GM23338 (cell line): ENCODE results near the gene SLC25A20. TPM values are rescaled to one million over a fixed set of nuclear protein-coding genes. Genes with fewer than 3 reads are reported as not detected.

Source experiments
- ATAC-seq: fragments of 200-7000 bp; cut with Tn5 transposase; 3 replicates; pipeline ENCODE4 v1.9.1; 2020
- DNase-seq: peaks from one replicate; pipeline ENCODE4 v3.0.0-alpha.2; 2015; ENCODE audit warnings: low spot score
- H2AFZ ChIP-seq: fragments of 200-600 bp; sonication (generic); 2 replicates; pipeline ENCODE4 v1.8.0; 2016; ENCODE audit warnings: antibody characterized with exemption, mild to moderate bottlenecking, moderate library complexity
- H3F3A ChIP-seq: fragments of 200-600 bp; sonication (generic); replicated peaks from 2 replicates; pipeline ENCODE4 v1.8.0; 2017; ENCODE audit warnings: antibody characterized with exemption, mixed run types, low read depth
- H3K27ac ChIP-seq: fragments of 200-600 bp; sonication (generic); 2 replicates; pipeline ENCODE4 v1.6.1; 2016; ENCODE audit warnings: low read depth
- H3K27me3 ChIP-seq: fragments of 200-600 bp; sonication (generic); 2 replicates; pipeline ENCODE4 v1.8.0; 2016; ENCODE audit warnings: mild to moderate bottlenecking, mixed run types, moderate library complexity; ENCODE audit not compliant: insufficient read depth
- H3K36me3 ChIP-seq: fragments of 200-600 bp; sonication (generic); 2 replicates; pipeline ENCODE4 v1.8.0; 2016; ENCODE audit warnings: mild to moderate bottlenecking; ENCODE audit not compliant: insufficient read depth
- H3K4me1 ChIP-seq: fragments of 200-600 bp; sonication (generic); 2 replicates; pipeline ENCODE4 v1.8.0; 2016; ENCODE audit warnings: mild to moderate bottlenecking, moderate library complexity; ENCODE audit not compliant: insufficient read depth
- H3K4me2 ChIP-seq: fragments of 200-600 bp; sonication (generic); 2 replicates; pipeline ENCODE4 v1.7.1; 2017; ENCODE audit warnings: mixed run types
- H3K4me3 ChIP-seq: fragments of 200-600 bp; sonication (generic); 2 replicates; pipeline ENCODE4 v1.6.1; 2016; ENCODE audit warnings: mixed run types
- H3K79me2 ChIP-seq: fragments of 200-600 bp; sonication (generic); replicated peaks from 2 replicates; pipeline ENCODE4 v1.8.0; 2017; ENCODE audit warnings: mild to moderate bottlenecking; ENCODE audit not compliant: insufficient read depth
- H3K9me2 ChIP-seq: fragments of 200-600 bp; sonication (generic); 2 replicates; pipeline ENCODE4 v1.8.0; 2017; ENCODE audit not compliant: insufficient read depth
- H4K20me1 ChIP-seq: fragments of 200-600 bp; sonication (generic); replicated peaks from 2 replicates; pipeline ENCODE4 v1.8.0; 2017; ENCODE audit warnings: mild to moderate bottlenecking; ENCODE audit not compliant: insufficient read depth
- H3K27ac Mint-ChIP-seq: 2 replicates; pipeline ENCODE4 v1.8.0; 2020; ENCODE audit warnings: inconsistent platforms, mild to moderate bottlenecking, moderate library complexity, mixed read lengths
- H3K27me3 Mint-ChIP-seq: 3 replicates; pipeline ENCODE4 v1.8.0; 2022; ENCODE audit warnings: low read depth, mild to moderate bottlenecking, moderate library complexity, mixed read lengths, inconsistent platforms; ENCODE audit not compliant: insufficient read depth, poor library complexity
- H3K36me3 Mint-ChIP-seq: 3 replicates; pipeline ENCODE4 v1.8.0; 2021; ENCODE audit warnings: low read depth, mild to moderate bottlenecking, inconsistent platforms, moderate library complexity, mixed read lengths
- H3K4me1 Mint-ChIP-seq: 3 replicates; pipeline ENCODE4 v1.8.0; 2020; ENCODE audit warnings: mild to moderate bottlenecking, inconsistent platforms, mixed read lengths
- H3K4me3 Mint-ChIP-seq: 3 replicates; pipeline ENCODE4 v1.8.0; 2021; ENCODE audit warnings: moderate library complexity, mild to moderate bottlenecking, inconsistent platforms, mixed read lengths
- H3K9me3 Mint-ChIP-seq: 3 replicates; pipeline ENCODE4 v1.8.0; 2020; ENCODE audit warnings: moderate library complexity, mild to moderate bottlenecking, inconsistent platforms, mixed read lengths
- CREB1 ChIP-seq: fragments of 250-450 bp; sonication (Bioruptor Pico); IDR thresholded peaks from 2 replicates; pipeline ENCODE4 v1.5.0; 2020; ENCODE audit warnings: low read depth, mild to moderate bottlenecking, moderate library complexity
- CTCF ChIP-seq, 2 experiments: fragments of 200-600 bp in 1 of 2; sonication (generic) in 1 of 2; conservative IDR thresholded peaks; 2 replicates each; pipeline versions ENCODE4 v1.5.1 to v1.6.1; 2016 to 2017; ENCODE audit warnings: antibody characterized with exemption in 2 of 2, low read depth in 2 of 2, mild to moderate bottlenecking in 2 of 2, moderate library complexity in 1 of 2
- EZH2 ChIP-seq: fragments of 200-600 bp; sonication (generic); IDR thresholded peaks from one replicate; pipeline ENCODE4 v1.8.0; 2017; ENCODE audit warnings: antibody characterized with exemption, mild to moderate bottlenecking, low read depth; ENCODE audit not compliant: unreplicated experiment
- EZH2phosphoT487 ChIP-seq: fragments of 200-600 bp; sonication (generic); IDR thresholded peaks from one replicate; pipeline ENCODE4 v1.8.1; 2018; ENCODE audit warnings: antibody characterized with exemption; ENCODE audit not compliant: unreplicated experiment
- JUNB ChIP-seq: IDR thresholded peaks from one replicate; pipeline ENCODE4 v1.6.1; 2016; ENCODE audit warnings: antibody characterized with exemption; ENCODE audit not compliant: unreplicated experiment
- NANOG ChIP-seq: IDR thresholded peaks from 2 replicates; pipeline ENCODE4 v1.6.1; 2016; ENCODE audit warnings: antibody characterized with exemption, borderline replicate concordance
- POLR2AphosphoS5 ChIP-seq: IDR thresholded peaks from 2 replicates; pipeline ENCODE4 v1.6.1; 2016; ENCODE audit warnings: antibody characterized with exemption, low read depth
- STAT1 ChIP-seq: IDR thresholded peaks from one replicate; pipeline ENCODE4 v1.6.1; 2016; ENCODE audit warnings: antibody characterized with exemption; ENCODE audit not compliant: unreplicated experiment
- ZNF114 ChIP-seq: fragments of 250-450 bp; sonication (Bioruptor Pico); IDR thresholded peaks from 2 replicates; pipeline ENCODE4 v1.5.0; 2020; ENCODE audit warnings: mild to moderate bottlenecking, moderate library complexity
- ZNF331 ChIP-seq: fragments of 250-450 bp; sonication (Bioruptor Pico); IDR thresholded peaks from 2 replicates; pipeline ENCODE4 v1.5.0; 2020; ENCODE audit warnings: low read depth, mild to moderate bottlenecking, moderate library complexity
- polyA plus RNA-seq: library from polyadenylated mRNA; unstranded; fragments of >200 nt; fragmentation: Nextera tagmentation; extraction: Ambion mirVana; gene quantifications from 2 replicates; pipeline ENCODE4 v1.2.1, GENCODE V29; 2016
- total RNA-seq: library from RNA; depleted of rRNA; stranded (reverse); fragments of >200 nt; shearing (Covaris generic); gene quantifications from 2 replicates; pipeline ENCODE4 v1.2.3, GENCODE V29; 2014
- TF ChIP-seq, protein P1 (sequence below): IDR thresholded peaks from one replicate; pipeline ENCODE4 v1.6.1; 2018; ENCODE audit warnings: antibody characterized with exemption; ENCODE audit not compliant: unreplicated experiment
- TF ChIP-seq, protein P2 (sequence below): fragments of 250-450 bp; sonication (Bioruptor Pico); IDR thresholded peaks from 2 replicates; pipeline ENCODE4 v1.5.0; 2020; ENCODE audit warnings: mild to moderate bottlenecking, moderate library complexity
- TF ChIP-seq, protein P3 (sequence below): IDR thresholded peaks from 2 replicates; pipeline ENCODE4 v1.6.1; 2016; ENCODE audit warnings: antibody characterized with exemption

SLC25A20 gene
- total and polyA plus RNA-seq, 2 experiments from 2014 or later, result 3.0 to 4.3 TPM

DNA sequence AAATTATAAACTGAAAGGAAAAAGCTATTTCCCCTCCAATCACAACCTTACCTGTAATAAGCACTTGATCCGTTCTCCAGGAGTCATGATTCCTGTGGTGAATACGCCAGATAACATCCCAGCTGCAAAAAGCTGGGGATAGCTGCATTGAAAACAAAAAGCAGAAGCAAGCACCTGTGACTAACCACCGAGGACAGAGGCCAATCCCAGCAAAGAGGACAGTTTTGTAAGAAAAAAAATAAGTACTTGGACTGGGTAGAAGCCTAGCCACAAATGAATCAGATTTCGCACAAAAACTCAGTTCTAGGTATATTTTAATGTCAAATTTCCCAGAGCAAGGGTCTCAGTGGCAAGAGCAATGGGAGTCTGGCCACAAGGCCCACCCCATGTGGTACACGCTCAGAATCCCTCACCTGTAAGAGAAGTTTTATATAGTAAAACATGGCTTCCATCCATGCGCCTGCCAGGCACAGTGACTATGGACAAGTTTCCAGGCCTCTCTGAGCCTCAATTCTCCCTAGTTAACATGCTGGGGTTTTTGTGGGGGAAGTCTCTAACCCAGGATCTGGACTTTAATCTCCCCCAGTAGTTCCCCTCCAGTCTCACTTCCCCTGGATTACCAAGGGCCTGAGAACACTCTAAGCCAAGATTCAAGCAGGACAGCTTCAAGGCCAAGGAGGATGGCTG, 19.2 kb downstream of the SLC25A20 start:
- H3K4me3 Mint-ChIP-seq, result no peak overlapping the region
- Histone ChIP-seq H4K20me1 (no peaks in the 10 kb centered on the region), H3K4me2 (no peak overlapping the region), H2AFZ (no peak overlapping the region), H3K79me2 (no peaks in the 10 kb centered on the region), H3K4me1 (no peaks in the 10 kb centered on the region), H3K4me3 (no peak overlapping the region), H3K27me3 (no peaks in the 10 kb centered on the region), H3K27ac (no peak overlapping the region), H3K36me3 (no peaks in the 10 kb centered on the region), H3F3A (no peaks in the 10 kb centered on the region), H3K9me2 (no peaks in the 10 kb centered on the region)
- H3K27me3 Mint-ChIP-seq, result peaks cover 4% of the 10 kb centered on the region
- H3K4me1 Mint-ChIP-seq, result no peaks in the 10 kb centered on the region
- no peak overlapping the region for H3K27ac Mint-ChIP-seq
- H3K9me3 Mint-ChIP-seq, result no peaks in the 10 kb centered on the region
- TF ChIP-seq JUNB (no peak), ZNF331 (no peak), CTCF (conservative IDR thresholded peaks at IDR 0.05; ENCODE audit: low read depth in 2 of 2) (no peak), ZNF114 (CRISPR knock-in tag) (no peak), EZH2 (no peak), CREB1 (CRISPR knock-in tag) (no peak), EZH2phosphoT487 (no peak), STAT1 (no peak), POLR2AphosphoS5 (no peak), NANOG (no peak)
- TF ChIP-seq, protein P1, sequence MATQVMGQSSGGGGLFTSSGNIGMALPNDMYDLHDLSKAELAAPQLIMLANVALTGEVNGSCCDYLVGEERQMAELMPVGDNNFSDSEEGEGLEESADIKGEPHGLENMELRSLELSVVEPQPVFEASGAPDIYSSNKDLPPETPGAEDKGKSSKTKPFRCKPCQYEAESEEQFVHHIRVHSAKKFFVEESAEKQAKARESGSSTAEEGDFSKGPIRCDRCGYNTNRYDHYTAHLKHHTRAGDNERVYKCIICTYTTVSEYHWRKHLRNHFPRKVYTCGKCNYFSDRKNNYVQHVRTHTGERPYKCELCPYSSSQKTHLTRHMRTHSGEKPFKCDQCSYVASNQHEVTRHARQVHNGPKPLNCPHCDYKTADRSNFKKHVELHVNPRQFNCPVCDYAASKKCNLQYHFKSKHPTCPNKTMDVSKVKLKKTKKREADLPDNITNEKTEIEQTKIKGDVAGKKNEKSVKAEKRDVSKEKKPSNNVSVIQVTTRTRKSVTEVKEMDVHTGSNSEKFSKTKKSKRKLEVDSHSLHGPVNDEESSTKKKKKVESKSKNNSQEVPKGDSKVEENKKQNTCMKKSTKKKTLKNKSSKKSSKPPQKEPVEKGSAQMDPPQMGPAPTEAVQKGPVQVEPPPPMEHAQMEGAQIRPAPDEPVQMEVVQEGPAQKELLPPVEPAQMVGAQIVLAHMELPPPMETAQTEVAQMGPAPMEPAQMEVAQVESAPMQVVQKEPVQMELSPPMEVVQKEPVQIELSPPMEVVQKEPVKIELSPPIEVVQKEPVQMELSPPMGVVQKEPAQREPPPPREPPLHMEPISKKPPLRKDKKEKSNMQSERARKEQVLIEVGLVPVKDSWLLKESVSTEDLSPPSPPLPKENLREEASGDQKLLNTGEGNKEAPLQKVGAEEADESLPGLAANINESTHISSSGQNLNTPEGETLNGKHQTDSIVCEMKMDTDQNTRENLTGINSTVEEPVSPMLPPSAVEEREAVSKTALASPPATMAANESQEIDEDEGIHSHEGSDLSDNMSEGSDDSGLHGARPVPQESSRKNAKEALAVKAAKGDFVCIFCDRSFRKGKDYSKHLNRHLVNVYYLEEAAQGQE, result no peak
- TF ChIP-seq, protein P2, sequence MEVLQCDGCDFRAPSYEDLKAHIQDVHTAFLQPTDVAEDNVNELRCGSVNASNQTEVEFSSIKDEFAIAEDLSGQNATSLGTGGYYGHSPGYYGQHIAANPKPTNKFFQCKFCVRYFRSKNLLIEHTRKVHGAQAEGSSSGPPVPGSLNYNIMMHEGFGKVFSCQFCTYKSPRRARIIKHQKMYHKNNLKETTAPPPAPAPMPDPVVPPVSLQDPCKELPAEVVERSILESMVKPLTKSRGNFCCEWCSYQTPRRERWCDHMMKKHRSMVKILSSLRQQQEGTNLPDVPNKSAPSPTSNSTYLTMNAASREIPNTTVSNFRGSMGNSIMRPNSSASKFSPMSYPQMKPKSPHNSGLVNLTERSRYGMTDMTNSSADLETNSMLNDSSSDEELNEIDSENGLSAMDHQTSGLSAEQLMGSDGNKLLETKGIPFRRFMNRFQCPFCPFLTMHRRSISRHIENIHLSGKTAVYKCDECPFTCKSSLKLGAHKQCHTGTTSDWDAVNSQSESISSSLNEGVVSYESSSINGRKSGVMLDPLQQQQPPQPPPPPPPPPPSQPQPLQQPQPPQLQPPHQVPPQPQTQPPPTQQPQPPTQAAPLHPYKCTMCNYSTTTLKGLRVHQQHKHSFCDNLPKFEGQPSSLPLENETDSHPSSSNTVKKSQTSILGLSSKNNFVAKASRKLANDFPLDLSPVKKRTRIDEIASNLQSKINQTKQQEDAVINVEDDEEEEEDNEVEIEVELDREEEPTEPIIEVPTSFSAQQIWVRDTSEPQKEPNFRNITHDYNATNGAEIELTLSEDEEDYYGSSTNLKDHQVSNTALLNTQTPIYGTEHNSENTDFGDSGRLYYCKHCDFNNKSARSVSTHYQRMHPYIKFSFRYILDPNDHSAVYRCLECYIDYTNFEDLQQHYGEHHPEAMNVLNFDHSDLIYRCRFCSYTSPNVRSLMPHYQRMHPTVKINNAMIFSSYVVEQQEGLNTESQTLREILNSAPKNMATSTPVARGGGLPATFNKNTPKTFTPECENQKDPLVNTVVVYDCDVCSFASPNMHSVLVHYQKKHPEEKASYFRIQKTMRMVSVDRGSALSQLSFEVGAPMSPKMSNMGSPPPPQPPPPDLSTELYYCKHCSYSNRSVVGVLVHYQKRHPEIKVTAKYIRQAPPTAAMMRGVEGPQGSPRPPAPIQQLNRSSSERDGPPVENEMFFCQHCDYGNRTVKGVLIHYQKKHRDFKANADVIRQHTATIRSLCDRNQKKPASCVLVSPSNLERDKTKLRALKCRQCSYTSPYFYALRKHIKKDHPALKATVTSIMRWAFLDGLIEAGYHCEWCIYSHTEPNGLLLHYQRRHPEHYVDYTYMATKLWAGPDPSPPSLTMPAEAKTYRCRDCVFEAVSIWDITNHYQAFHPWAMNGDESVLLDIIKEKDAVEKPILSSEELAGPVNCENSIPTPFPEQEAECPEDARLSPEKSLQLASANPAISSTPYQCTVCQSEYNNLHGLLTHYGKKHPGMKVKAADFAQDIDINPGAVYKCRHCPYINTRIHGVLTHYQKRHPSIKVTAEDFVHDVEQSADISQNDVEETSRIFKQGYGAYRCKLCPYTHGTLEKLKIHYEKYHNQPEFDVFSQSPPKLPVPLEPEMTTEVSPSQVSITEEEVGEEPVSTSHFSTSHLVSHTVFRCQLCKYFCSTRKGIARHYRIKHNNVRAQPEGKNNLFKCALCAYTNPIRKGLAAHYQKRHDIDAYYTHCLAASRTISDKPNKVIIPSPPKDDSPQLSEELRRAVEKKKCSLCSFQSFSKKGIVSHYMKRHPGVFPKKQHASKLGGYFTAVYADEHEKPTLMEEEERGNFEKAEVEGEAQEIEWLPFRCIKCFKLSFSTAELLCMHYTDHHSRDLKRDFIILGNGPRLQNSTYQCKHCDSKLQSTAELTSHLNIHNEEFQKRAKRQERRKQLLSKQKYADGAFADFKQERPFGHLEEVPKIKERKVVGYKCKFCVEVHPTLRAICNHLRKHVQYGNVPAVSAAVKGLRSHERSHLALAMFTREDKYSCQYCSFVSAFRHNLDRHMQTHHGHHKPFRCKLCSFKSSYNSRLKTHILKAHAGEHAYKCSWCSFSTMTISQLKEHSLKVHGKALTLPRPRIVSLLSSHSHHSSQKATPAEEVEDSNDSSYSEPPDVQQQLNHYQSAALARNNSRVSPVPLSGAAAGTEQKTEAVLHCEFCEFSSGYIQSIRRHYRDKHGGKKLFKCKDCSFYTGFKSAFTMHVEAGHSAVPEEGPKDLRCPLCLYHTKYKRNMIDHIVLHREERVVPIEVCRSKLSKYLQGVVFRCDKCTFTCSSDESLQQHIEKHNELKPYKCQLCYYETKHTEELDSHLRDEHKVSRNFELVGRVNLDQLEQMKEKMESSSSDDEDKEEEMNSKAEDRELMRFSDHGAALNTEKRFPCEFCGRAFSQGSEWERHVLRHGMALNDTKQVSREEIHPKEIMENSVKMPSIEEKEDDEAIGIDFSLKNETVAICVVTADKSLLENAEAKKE (CRISPR knock-in tag), result no peak
- TF ChIP-seq, protein P3, sequence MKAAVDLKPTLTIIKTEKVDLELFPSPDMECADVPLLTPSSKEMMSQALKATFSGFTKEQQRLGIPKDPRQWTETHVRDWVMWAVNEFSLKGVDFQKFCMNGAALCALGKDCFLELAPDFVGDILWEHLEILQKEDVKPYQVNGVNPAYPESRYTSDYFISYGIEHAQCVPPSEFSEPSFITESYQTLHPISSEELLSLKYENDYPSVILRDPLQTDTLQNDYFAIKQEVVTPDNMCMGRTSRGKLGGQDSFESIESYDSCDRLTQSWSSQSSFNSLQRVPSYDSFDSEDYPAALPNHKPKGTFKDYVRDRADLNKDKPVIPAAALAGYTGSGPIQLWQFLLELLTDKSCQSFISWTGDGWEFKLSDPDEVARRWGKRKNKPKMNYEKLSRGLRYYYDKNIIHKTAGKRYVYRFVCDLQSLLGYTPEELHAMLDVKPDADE, result no peak
- DNase-seq, result no peak
- H3K36me3 Mint-ChIP-seq, result no peaks in the 10 kb centered on the region
- no peak for ATAC-seq
